K562 (cell line): ENCODE data around the gene PDE1C. TPM values are rescaled to one million over a fixed set of nuclear protein-coding genes. Genes with fewer than 3 reads are reported as not detected.

Source experiments
- ATAC-seq: fragments of 200-7000 bp; cut with Tn5 transposase; 3 replicates; pipeline ENCODE4 v1.9.1; 2020; ENCODE audit warnings: moderate library complexity
- BruUV-seq: library from RNA; stranded (reverse); fragments of 400-500 nt; replicated peaks from 2 replicates; lab custom pipeline; 2021; lab: Mats Ljungman, UMichigan
- CTCF ChIA-PET: fragments of 300-600 bp; formaldehyde crosslinking; extraction: SDS; loops from one replicate; lab custom pipeline; 2021; ENCODE audit warnings: low intra/inter-chr PET ratio; lab: Yijun Ruan, JAX
- POLR2A ChIA-PET: fragments of 300-600, 350-650 bp; sonication (Branson Sonifier 250); formaldehyde crosslinking; extraction: SDS; loops from one replicate; lab custom pipeline; 2021; ENCODE audit warnings: antibody characterized with exemption, inconsistent platforms; lab: Yijun Ruan, JAX
- DNase-seq, 4 experiments: peaks; one replicate each; pipeline versions ENCODE4 v3.0.0 to v3.0.0-alpha.2; 2011 to 2018; ENCODE audit warnings: low spot score in 3 of 4, mixed read lengths in 3 of 4; ENCODE audit errors: extremely low read depth in 1 of 4
- FAIRE-seq: peaks from 2 replicates; lab custom pipeline; 2011; peaks lifted over from hg19 to GRCh38; lab: Jason Lieb, UNC
- H2AFZ ChIP-seq: 2 replicates; pipeline ENCODE4 v1.6.0; 2011; ENCODE audit warnings: low read depth, low read length, control low read depth, inconsistent platforms
- H3K27ac ChIP-seq: fragments of 200-600 bp; 3 replicates; pipeline ENCODE4 v1.8.0; 2011; ENCODE audit warnings: low read depth, mild to moderate bottlenecking, control low read depth, inconsistent platforms, low read length, moderate library complexity, mixed read lengths; ENCODE audit errors: extremely low read depth
- H3K27me3 ChIP-seq, 2 experiments: fragments of 300-600 bp in 1 of 2; 2 replicates in 1 of 2; 3 replicates in 1 of 2; pipeline versions ENCODE4 v1.6.0 to v1.8.0; 2011; ENCODE audit warnings: inconsistent platforms in 2 of 2, low read length in 2 of 2, mild to moderate bottlenecking in 1 of 2, mixed read lengths in 1 of 2, moderate library complexity in 1 of 2; ENCODE audit not compliant: control insufficient read depth in 2 of 2, insufficient read depth in 2 of 2
- H3K36me3 ChIP-seq: fragments of 300-600 bp; 3 replicates; pipeline ENCODE4 v1.8.0; 2011; ENCODE audit warnings: mild to moderate bottlenecking, low read length, inconsistent platforms; ENCODE audit not compliant: control insufficient read depth, insufficient read depth
- H3K4me1 ChIP-seq, 2 experiments: fragments of 200-600 bp in 1 of 2; replicated peaks in 1 of 2; 2 replicates in 1 of 2; 3 replicates in 1 of 2; pipeline versions ENCODE4 v1.5.1 to v1.8.0; 2011; ENCODE audit warnings: inconsistent platforms in 2 of 2, low read length in 2 of 2, mild to moderate bottlenecking in 1 of 2, mixed read lengths in 1 of 2, moderate library complexity in 1 of 2; ENCODE audit not compliant: control insufficient read depth in 2 of 2, insufficient read depth in 2 of 2
- H3K4me2 ChIP-seq: 2 replicates; pipeline ENCODE4 v1.6.1; 2011; ENCODE audit warnings: low read length, control low read depth, inconsistent platforms, mixed read lengths; ENCODE audit not compliant: insufficient read depth
- H3K4me3 ChIP-seq: fragments of 200-600 bp; sonication (generic), shearing (Covaris generic); 2 replicates; pipeline ENCODE4 v1.5.1; 2016; ENCODE audit warnings: control low read depth, inconsistent platforms
- H3K79me2 ChIP-seq: fragments of 200-600 bp; 3 replicates; pipeline ENCODE4 v1.8.0; 2011; ENCODE audit warnings: low read length, inconsistent platforms; ENCODE audit not compliant: control insufficient read depth, insufficient read depth
- H3K9ac ChIP-seq, 2 experiments: 2 replicates each; pipeline versions ENCODE4 v1.6.0 to v1.6.1; 2011; ENCODE audit warnings: low read depth in 2 of 2, low read length in 2 of 2, control low read depth in 1 of 2, inconsistent platforms in 1 of 2, mild to moderate bottlenecking in 1 of 2, mixed read lengths in 1 of 2; ENCODE audit not compliant: insufficient read depth in 1 of 2
- H3K9me1 ChIP-seq: one replicate; pipeline ENCODE4 v1.6.0; 2011; ENCODE audit warnings: inconsistent platforms, mild to moderate bottlenecking, low read length, moderate library complexity; ENCODE audit not compliant: control insufficient read depth, insufficient read depth
- H3K9me3 ChIP-seq: replicated peaks from 2 replicates; pipeline ENCODE4 v1.5.1; 2011; ENCODE audit warnings: low read depth, low read length, inconsistent platforms; ENCODE audit not compliant: control insufficient read depth, insufficient read depth
- H4K20me1 ChIP-seq: replicated peaks from 2 replicates; pipeline ENCODE4 v1.6.1; 2011; ENCODE audit warnings: low read length, inconsistent platforms, mixed read lengths; ENCODE audit not compliant: control insufficient read depth, insufficient read depth
- ATF3 ChIP-seq, 2 experiments: fragments of 450-650 bp in 1 of 2; sonication (generic) in 1 of 2; formaldehyde crosslinking in 1 of 2; IDR thresholded peaks in 1 of 2; conservative IDR thresholded peaks in 1 of 2; 2 replicates each; pipeline versions ENCODE4 v1.6.1 to v1.8.1; 2016 to 2023; ENCODE audit warnings: mild to moderate bottlenecking in 2 of 2, moderate library complexity in 2 of 2, inconsistent platforms in 1 of 2, missing genetic modification reagents in 1 of 2
- ELK1 ChIP-seq: sonication (generic); formaldehyde crosslinking; IDR thresholded peaks from 2 replicates; pipeline ENCODE4 v1.8.1; 2022; ENCODE audit warnings: missing genetic modification reagents
- ESRRB ChIP-seq: fragments of 250-450 bp; sonication (Bioruptor Pico); IDR thresholded peaks from 2 replicates; pipeline ENCODE4 v1.5.0; 2020; ENCODE audit warnings: mild to moderate bottlenecking, moderate library complexity, borderline replicate concordance
- ETV1 ChIP-seq: fragments of 450-650 bp; conservative IDR thresholded peaks from 2 replicates; pipeline ENCODE4 v1.6.1; 2016; ENCODE audit warnings: missing genetic modification characterization, control low read depth, low read depth, missing compliant biosample characterization
- MECOM ChIP-seq: fragments of 250-450 bp; sonication (Bioruptor Pico); IDR thresholded peaks from 2 replicates; pipeline ENCODE4 v1.8.0; 2022; ENCODE audit warnings: inconsistent platforms
- RCOR1 ChIP-seq, 2 experiments: IDR thresholded peaks; 2 replicates each; pipeline ENCODE4 v1.6.1; 2012; ENCODE audit warnings: low read depth in 2 of 2, low read length in 2 of 2, borderline replicate concordance in 1 of 2, improper control_type of control experiment in 1 of 2
- SIN3A ChIP-seq, 2 experiments: fragments of 150-350 bp in 1 of 2; IDR thresholded peaks; 2 replicates each; pipeline ENCODE4 v1.6.1; 2011 to 2016; ENCODE audit warnings: borderline replicate concordance in 2 of 2, low read depth in 2 of 2, low read length in 2 of 2, mild to moderate bottlenecking in 2 of 2, moderate library complexity in 2 of 2; ENCODE audit not compliant: control insufficient read depth in 1 of 2
- THAP12 ChIP-seq: fragments of 250-450 bp; sonication (Bioruptor Pico); IDR thresholded peaks from 2 replicates; pipeline ENCODE4 v1.9.0; 2021; ENCODE audit warnings: mild to moderate bottlenecking, inconsistent platforms
- TRIM25 ChIP-seq: fragments of 450-650 bp; IDR thresholded peaks from 2 replicates; pipeline ENCODE4 v1.7.0; 2016; ENCODE audit warnings: borderline replicate concordance
- WGBS: fragments of 100-300 bp; shearing (Covaris generic); methylation state at CpG from one replicate; pipeline ENCODE4 v1.1.6; 2016; ENCODE audit warnings: low coverage, mixed read lengths; ENCODE audit not compliant: insufficient coverage; ENCODE audit errors: missing lambda C conversion rate; 5-methylcytosine and 5-hydroxymethylcytosine counted together
- in situ Hi-C: fragments of 300-500 bp; cut with MboI; formaldehyde crosslinking; loops from 4 replicates; pipeline ENCODE4 v1.15.0; 2018; ENCODE audit warnings: inconsistent platforms, mixed read lengths
- intact Hi-C: fragments of 100-400 bp; cut with micrococcal nuclease; formaldehyde crosslinking; loops from 2 replicates; pipeline ENCODE4 v1.14.2; 2022
- polyA plus RNA-seq, 8 experiments: library from polyadenylated mRNA; depleted of rRNA in 4 of 8; stranded (reverse) in 5 of 8; unstranded in 3 of 8; fragments of >200 nt; fragmentation: Nextera tagmentation in 2 of 8; fragmentation: Illumina TruSeq in 1 of 8; extraction: Ambion mirVana in 2 of 8; extraction: Trizol in 1 of 8; gene quantifications; 2 replicates each; pipeline versions ENCODE4 v1.2.1 to v1.2.3, GENCODE V29; 2011 to 2014; ENCODE audit warnings: inconsistent platforms in 1 of 8, missing spikeins in 1 of 8
- total RNA-seq, 7 experiments: library from RNA; depleted of rRNA in 6 of 7; stranded (reverse); fragments of >200 nt in 6 of 7; fragmentation: Illumina TruSeq in 2 of 7; extraction: Trizol in 2 of 7; gene quantifications; 2 replicates each; pipeline versions ENCODE4 v1.2.1 to v1.2.3, GENCODE V29; 2011 to 2021; ENCODE audit warnings: low replicate concordance in 1 of 7

PDE1C gene
- total and polyA plus RNA-seq, 9 of the 15 experiments (the other 6 are each of a cell fraction or from before 2014, with no cell fraction given): under 0.01 to 0.01 TPM; not detected in 7

- in situ Hi-C loops (no loop called here), intact Hi-C loops (no loop called here)
- Histone ChIP-seq H3K9me1 (no peaks in the 10 kb centered on the region), H3K9ac (no peak overlapping the region), H3K4me3 (no peak overlapping the region), H4K20me1 (no peaks in the 10 kb centered on the region), H3K36me3 (no peaks in the 10 kb centered on the region), H3K4me2 (no peak overlapping the region), H3K4me1 (no peaks in the 10 kb centered on the region), H2AFZ (no peak overlapping the region), H3K79me2 (no peaks in the 10 kb centered on the region), H3K27ac (no peak overlapping the region), H3K27me3 (no peaks in the 10 kb centered on the region), H3K9me3 (no peaks in the 10 kb centered on the region)
- POLR2A ChIA-PET: no interaction called here
- no peak for ATAC-seq
- BruUV-seq: no TSS peak
- 2% methylated on average over 3 of the region's 3 CpGs for WGBS
- FAIRE-seq: no peak
- CTCF ChIA-PET: no interaction called here
- no peak for DNase-seq
- no peak for TF ChIP-seq SIN3A (IDR thresholded peaks at IDR 0.05; ENCODE audit: borderline replicate concordance in 2 of 2, control insufficient read depth in 1 of 2, low read depth in 2 of 2, low read length in 2 of 2)
- TF ChIP-seq TRIM25: no peak
- no peak for TF ChIP-seq ESRRB (CRISPR knock-in tag)
- no peak for TF ChIP-seq RCOR1 (IDR thresholded peaks at IDR 0.05; ENCODE audit: borderline replicate concordance in 1 of 2, low read depth in 2 of 2, low read length in 2 of 2)
- TF ChIP-seq ATF3 (IDR thresholded peaks at IDR 0.05): no peak
- no peak for TF ChIP-seq ATF3 (CRISPR knock-in tag; conservative IDR thresholded peaks at IDR 0.05)
- no peak for TF ChIP-seq MECOM (CRISPR knock-in tag)
- TF ChIP-seq ELK1 (CRISPR knock-in tag): no peak
- no peak for TF ChIP-seq THAP12 (CRISPR knock-in tag)
- no peak for TF ChIP-seq ETV1 (tag)
These were observed 258.4 kb downstream of the PDE1C start for GRCh38 chr7:31811650-31812461.
